Mucosa of stomach (tissue), 1 donor: ENCODE measurements around the gene DOCK3.
"Not testable (repeated sequence)": the region's sequence is repeated elsewhere in the genome, so short reads cannot be mapped to it uniquely, and the experiment has no call there.

Experiments used
- H3K27me3 ChIP-seq: one replicate; pipeline ENCODE4 v1.7.0; 2013; ENCODE audit warnings: mild to moderate bottlenecking, low read length; ENCODE audit not compliant: control insufficient read depth, insufficient read depth
- H3K36me3 ChIP-seq: one replicate; pipeline ENCODE4 v1.7.0; 2013; ENCODE audit warnings: low read length; ENCODE audit not compliant: control insufficient read depth, insufficient read depth
- H3K4me1 ChIP-seq: one replicate; pipeline ENCODE4 v1.7.0; 2013; ENCODE audit warnings: mild to moderate bottlenecking, low read length; ENCODE audit not compliant: control insufficient read depth, insufficient read depth
- H3K4me3 ChIP-seq: one replicate; pipeline ENCODE4 v1.7.0; 2013; ENCODE audit warnings: low read length
- H3K9ac ChIP-seq: one replicate; pipeline ENCODE4 v1.7.0; 2013; ENCODE audit warnings: mild to moderate bottlenecking, low read length, moderate library complexity
- H3K9me3 ChIP-seq: one replicate; pipeline ENCODE4 v1.7.0; 2013; ENCODE audit warnings: mild to moderate bottlenecking, low read length, moderate library complexity; ENCODE audit not compliant: control insufficient read depth
- donor health status: Pancreatic carcinoma.

The DOCK3 gene

GRCh38 chr3:50817756-50818529, 143.2 kb downstream of the DOCK3 start:
- Histone ChIP-seq H3K36me3 (no peaks in the 10 kb centered on the region), H3K9ac (no peak overlapping the region), H3K4me3 (no peak overlapping the region), H3K4me1 (no peaks in the 10 kb centered on the region), H3K9me3 (no peaks in the 10 kb centered on the region), H3K27me3 (no peaks in the 10 kb centered on the region)

GRCh38 chr3:50819882-50820281, 145.2 kb downstream of the DOCK3 start:
- Histone ChIP-seq H3K4me1 (no peaks in the 10 kb centered on the region), H3K27me3 (no peaks in the 10 kb centered on the region), H3K9me3 (no peaks in the 10 kb centered on the region), H3K9ac (no peak overlapping the region), H3K4me3 (no peak overlapping the region), H3K36me3 (no peaks in the 10 kb centered on the region)

GRCh38 chr3:50825841-50826240, 151.1 kb downstream of the DOCK3 start:
- Histone ChIP-seq H3K9ac (no peak overlapping the region), H3K27me3 (no peaks in the 10 kb centered on the region), H3K4me3 (no peak overlapping the region), H3K4me1 (no peaks in the 10 kb centered on the region), H3K9me3 (no peaks in the 10 kb centered on the region), H3K36me3 (no peaks in the 10 kb centered on the region)

DNA sequence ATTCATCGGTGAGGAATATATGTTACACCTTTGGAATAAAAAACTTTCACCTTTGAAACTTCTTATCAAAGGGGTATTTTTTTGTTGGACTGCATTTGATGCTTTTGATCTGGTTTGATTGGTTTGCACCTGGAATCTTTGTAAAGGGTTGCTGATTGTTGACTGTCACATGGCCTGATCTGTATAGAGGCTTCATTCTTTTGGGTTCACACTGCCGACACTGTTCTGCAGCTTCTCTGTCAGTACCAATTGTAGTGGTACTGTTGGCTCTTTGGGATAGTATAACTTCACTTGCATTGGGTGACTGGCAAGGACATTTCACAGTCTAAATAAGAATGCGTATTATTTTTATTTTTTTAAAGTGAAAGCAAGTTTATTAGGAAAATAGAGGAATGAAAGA, 155.7 kb downstream of the DOCK3 start:
- Histone ChIP-seq H3K9ac (no peak overlapping the region), H3K9me3 (no peaks in the 10 kb centered on the region), H3K4me1 (no peaks in the 10 kb centered on the region), H3K4me3 (no peak overlapping the region), H3K36me3 (no peaks in the 10 kb centered on the region), H3K27me3 (no peaks in the 10 kb centered on the region)

GRCh38 chr3:50831009-50831408, 156.3 kb downstream of the DOCK3 start:
- H3K36me3 ChIP-seq, H3K4me3 ChIP-seq, H3K27me3 ChIP-seq, H3K9ac ChIP-seq, H3K4me1 ChIP-seq, H3K9me3 ChIP-seq: not testable (repeated sequence)

DNA sequence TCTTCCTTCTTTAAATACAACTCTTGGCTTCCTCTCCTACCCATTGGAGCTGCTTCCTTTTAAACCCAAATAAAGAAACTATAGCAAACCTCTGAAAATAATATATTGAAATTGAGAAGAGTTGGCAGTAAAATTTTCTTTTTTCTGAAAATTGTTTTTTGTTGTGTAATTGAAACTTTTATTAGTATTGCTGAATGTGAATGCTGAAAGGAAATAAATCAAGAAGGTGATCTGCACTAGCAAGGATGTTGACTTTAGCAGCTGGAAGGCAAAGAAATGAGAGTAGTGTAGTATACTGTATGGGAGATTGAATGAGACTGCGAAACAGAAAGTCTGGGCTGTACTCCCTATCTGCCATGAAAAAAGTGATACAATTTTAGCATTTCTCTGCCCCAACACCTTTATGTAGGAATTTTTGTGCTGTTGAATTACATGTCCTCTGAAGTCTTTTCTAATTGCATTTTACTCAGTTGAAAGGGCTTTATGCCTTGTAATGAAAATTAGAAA, 166.3 kb downstream of the DOCK3 start:
- Histone ChIP-seq H3K4me1 (no peaks in the 10 kb centered on the region), H3K4me3 (no peak overlapping the region), H3K36me3 (no peaks in the 10 kb centered on the region), H3K9ac (no peak overlapping the region), H3K9me3 (no peaks in the 10 kb centered on the region), H3K27me3 (no peaks in the 10 kb centered on the region)

- Histone ChIP-seq H3K9me3 (no peaks in the 10 kb centered on the region), H3K36me3 (no peaks in the 10 kb centered on the region), H3K9ac (no peak overlapping the region), H3K27me3 (no peaks in the 10 kb centered on the region), H3K4me1 (no peaks in the 10 kb centered on the region), H3K4me3 (no peak overlapping the region)
These were observed 173.6 kb downstream of the DOCK3 start for GRCh38 chr3:50848308-50848707.

DNA sequence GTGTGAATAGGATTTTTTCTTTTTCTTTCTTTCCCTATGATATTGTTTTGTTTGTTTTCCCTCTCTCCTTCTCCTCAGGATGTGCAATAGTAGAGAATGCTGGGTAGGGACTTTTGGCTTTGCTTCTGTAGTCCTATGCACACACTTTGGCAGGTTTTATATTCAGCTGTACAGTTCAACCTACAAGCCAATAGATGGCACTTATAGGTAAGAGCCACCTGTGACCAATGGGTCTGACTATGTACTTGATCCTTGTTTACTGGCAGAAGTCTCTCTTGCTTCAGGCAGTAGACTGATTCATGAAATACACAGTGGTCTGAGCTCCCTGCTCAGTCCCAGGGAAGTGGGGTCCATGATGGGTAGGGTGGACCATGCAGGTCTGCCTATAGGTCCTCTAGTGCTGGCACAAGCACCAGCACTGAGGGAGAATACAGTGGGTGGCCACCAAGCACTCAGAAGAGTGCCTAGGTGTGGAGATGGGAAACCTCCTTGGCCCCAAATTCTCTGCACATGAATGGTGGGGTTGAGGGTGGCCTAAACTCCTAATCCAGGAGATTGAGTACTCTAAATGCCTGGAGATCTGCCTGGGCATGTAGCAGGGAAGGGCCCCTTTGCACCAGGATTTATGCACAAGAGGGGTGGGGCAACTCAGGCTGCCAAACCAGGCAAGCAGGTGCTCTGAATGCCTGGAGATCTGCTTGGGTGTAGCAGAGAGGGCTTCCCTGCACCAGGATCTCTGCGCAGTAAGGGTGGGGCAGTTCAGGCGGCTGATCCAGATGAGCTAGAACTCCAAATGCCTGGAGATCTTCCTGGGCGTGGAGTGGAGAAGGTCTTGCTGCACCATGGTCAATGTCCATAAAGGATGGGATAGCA, 176.1 kb downstream of the DOCK3 start:
- Histone ChIP-seq H3K36me3 (no peaks in the 10 kb centered on the region), H3K27me3 (no peaks in the 10 kb centered on the region), H3K4me1 (no peaks in the 10 kb centered on the region), H3K4me3 (no peak overlapping the region), H3K9me3 (no peaks in the 10 kb centered on the region), H3K9ac (no peak overlapping the region)

GRCh38 chr3:50853936-50854335, 179.2 kb downstream of the DOCK3 start:
- Histone ChIP-seq H3K36me3 (no peaks in the 10 kb centered on the region), H3K9me3 (no peaks in the 10 kb centered on the region), H3K9ac (no peak overlapping the region), H3K4me1 (no peaks in the 10 kb centered on the region), H3K4me3 (no peak overlapping the region), H3K27me3 (no peaks in the 10 kb centered on the region)

- H3K9me3 ChIP-seq: no peaks in the 10 kb centered on the region
- no peak overlapping the region for H3K4me3 ChIP-seq
- no peaks in the 10 kb centered on the region for H3K36me3 ChIP-seq
- no peaks in the 10 kb centered on the region for H3K4me1 ChIP-seq
- H3K9ac ChIP-seq: no peak overlapping the region
- no peaks in the 10 kb centered on the region for H3K27me3 ChIP-seq
These were observed 187.5 kb downstream of the DOCK3 start for GRCh38 chr3:50862221-50862620.

- Histone ChIP-seq H3K36me3 (no peaks in the 10 kb centered on the region), H3K27me3 (no peaks in the 10 kb centered on the region), H3K4me1 (no peaks in the 10 kb centered on the region), H3K9me3 (no peaks in the 10 kb centered on the region), H3K9ac (no peak overlapping the region), H3K4me3 (no peak overlapping the region)
These were observed 198.8 kb downstream of the DOCK3 start for GRCh38 chr3:50873376-50874157.

DNA sequence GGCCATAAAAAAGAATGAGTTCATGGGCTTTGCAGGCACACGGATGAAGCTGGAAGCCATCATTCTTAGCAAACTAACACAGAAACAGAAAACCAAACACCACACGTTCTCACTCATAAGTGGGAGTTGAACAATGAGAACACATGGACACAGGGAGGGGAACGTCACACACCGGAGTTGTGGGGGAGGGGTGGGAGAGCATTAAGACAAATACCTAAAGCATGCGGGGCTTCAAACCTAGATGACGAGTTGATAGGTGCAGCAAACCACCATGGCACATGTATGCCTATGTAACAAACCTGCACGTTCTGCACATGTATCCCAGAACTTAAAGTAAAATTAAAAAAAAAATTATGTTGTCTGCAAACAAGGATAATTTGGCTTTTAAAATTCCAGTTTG, 200.1 kb downstream of the DOCK3 start:
- not testable (repeated sequence) for H3K9me3 ChIP-seq, H3K4me3 ChIP-seq, H3K27me3 ChIP-seq, H3K36me3 ChIP-seq, H3K4me1 ChIP-seq, H3K9ac ChIP-seq
